Mucosa of descending colon (tissue), 3 donors: ENCODE measurements around the gene SH3BP4. TPM values are rescaled to one million over a fixed set of nuclear protein-coding genes. Genes with fewer than 3 reads are reported as not detected.

Source experiments
- ATAC-seq: fragments of 200-7000 bp; cut with Tn5 transposase; one replicate; pipeline ENCODE4 v1.9.1; 2020; ENCODE audit warnings: mild to moderate bottlenecking, moderate library complexity
- DNase-seq, 3 donors: peaks; one replicate each; pipeline ENCODE4 v3.0.0-alpha.2; 2020
- H3K36me3 ChIP-seq: fragments of 200-600 bp; one replicate; pipeline ENCODE4 v1.8.0; 2021; ENCODE audit warnings: low read depth, mild to moderate bottlenecking
- H3K4me1 ChIP-seq: fragments of 200-600 bp; one replicate; pipeline ENCODE4 v1.8.0; 2021; ENCODE audit warnings: low read depth, mild to moderate bottlenecking
- H3K4me3 ChIP-seq: fragments of 200-600 bp; one replicate; pipeline ENCODE4 v1.8.0; 2021; ENCODE audit warnings: mild to moderate bottlenecking
- H3K9me3 ChIP-seq: fragments of 200-600 bp; one replicate; pipeline ENCODE4 v1.8.0; 2021; ENCODE audit warnings: mild to moderate bottlenecking
- intact Hi-C, 2 donors: fragments of 100-400 bp; cut with DNase I in 1 of 2; cut with micrococcal nuclease in 1 of 2; formaldehyde crosslinking; loops; one replicate each; pipeline versions ENCODE4 v1.11.0 to v1.11.1; 2022; cut with DNase I, micrococcal nuclease
- total RNA-seq, 3 donors: library from RNA; stranded (reverse); fragmentation: NEBNext Ultra II Directional in 2 of 3; extraction: Animal tissue kit (Norgen Biotek cat#: 25700) in 2 of 3; gene quantifications; one replicate each; pipeline versions ENCODE4 v1.2.1 to v1.2.4, GENCODE V29; 2021 to 2023
- TF ChIP-seq, protein P1 (sequence below): fragments of 200-600 bp; IDR thresholded peaks from one replicate; pipeline ENCODE4 v1.8.0; 2022; ENCODE audit warnings: antibody characterized with exemption, mild to moderate bottlenecking
- donor health status: DM: no; HTN: no; CAD: no; lungs with moderate emphysema.
- donor health status: DM: no; HTN: no; CAD: no.
- donor health status: DM: no; HTN: yes; CAD: no.

Gene SH3BP4
- total RNA-seq, 3 donors from 2014 or later: 18.0 to 30.4 (median 29.6) TPM

GRCh38 chr2:234964631-234965461, 13.0 kb downstream of the SH3BP4 start:
- no peak for DNase-seq
- intact Hi-C loops: no loop called here
- no peak for ATAC-seq
- no peaks in the 10 kb centered on the region for H3K9me3 ChIP-seq
- TF ChIP-seq, protein P1, sequence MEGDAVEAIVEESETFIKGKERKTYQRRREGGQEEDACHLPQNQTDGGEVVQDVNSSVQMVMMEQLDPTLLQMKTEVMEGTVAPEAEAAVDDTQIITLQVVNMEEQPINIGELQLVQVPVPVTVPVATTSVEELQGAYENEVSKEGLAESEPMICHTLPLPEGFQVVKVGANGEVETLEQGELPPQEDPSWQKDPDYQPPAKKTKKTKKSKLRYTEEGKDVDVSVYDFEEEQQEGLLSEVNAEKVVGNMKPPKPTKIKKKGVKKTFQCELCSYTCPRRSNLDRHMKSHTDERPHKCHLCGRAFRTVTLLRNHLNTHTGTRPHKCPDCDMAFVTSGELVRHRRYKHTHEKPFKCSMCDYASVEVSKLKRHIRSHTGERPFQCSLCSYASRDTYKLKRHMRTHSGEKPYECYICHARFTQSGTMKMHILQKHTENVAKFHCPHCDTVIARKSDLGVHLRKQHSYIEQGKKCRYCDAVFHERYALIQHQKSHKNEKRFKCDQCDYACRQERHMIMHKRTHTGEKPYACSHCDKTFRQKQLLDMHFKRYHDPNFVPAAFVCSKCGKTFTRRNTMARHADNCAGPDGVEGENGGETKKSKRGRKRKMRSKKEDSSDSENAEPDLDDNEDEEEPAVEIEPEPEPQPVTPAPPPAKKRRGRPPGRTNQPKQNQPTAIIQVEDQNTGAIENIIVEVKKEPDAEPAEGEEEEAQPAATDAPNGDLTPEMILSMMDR: no peak
- H3K4me1 ChIP-seq: no peaks in the 10 kb centered on the region
- no peaks in the 10 kb centered on the region for H3K36me3 ChIP-seq
- no peak overlapping the region for H3K4me3 ChIP-seq

DNA sequence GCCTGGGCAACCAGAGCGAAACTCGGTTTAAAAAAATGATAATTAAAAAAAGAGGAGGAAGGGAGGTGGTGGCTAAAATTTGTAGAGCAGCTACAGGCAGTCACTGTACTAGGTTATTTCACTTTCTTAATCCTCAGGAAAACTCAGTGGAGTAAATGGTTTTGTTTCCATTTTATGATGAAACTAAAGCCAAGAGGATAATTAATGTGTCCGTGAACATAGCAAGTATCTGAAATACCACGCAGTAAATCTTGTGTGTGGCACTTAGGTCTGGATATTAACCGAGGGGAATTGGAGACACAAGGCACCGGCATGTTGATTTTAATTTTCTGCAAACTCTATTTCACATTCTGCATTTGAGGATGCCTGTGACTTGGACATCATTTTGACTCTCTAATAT, 14.5 kb downstream of the SH3BP4 start:
- no peaks in the 10 kb centered on the region for H3K9me3 ChIP-seq
- ATAC-seq (no peak), DNase-seq (no peak)
- TF ChIP-seq, protein P1: no peak
- intact Hi-C loops: no loop called here
- H3K36me3 ChIP-seq: no peaks in the 10 kb centered on the region
- no peak overlapping the region for H3K4me3 ChIP-seq
- H3K4me1 ChIP-seq: peaks cover 10% of the 10 kb centered on the region

DNA sequence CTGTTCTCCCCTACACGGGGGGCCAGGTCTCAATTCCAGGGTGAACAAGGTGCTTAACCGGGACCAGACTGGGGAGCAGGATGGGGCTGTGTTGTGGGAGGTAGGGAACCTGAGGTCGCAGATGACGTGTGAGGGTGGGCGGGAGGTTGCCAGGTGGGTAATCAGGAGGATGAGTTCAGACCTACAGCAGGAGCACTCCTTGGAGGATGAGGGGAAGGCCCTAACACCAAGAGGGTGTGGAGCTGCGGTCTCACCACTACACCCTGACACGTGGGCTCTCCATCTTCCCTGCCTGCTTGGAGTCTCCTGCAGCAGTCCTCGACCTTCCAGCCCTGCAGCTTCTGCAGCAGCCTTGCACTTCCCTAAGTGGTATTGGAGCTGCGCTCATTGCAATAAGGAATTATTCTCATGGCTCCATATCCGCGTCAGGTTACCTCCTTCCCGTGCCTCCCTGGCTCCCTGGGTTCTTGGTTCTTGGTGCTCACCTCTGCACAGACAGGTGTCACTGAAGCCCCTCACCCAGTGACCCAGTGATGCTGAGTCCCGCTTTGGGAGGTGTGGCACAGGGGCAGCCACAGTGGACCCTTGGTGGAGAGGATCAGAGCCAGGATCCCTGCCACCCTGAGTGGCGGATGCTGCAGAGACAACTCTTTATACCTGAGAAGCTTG, 15.5 kb downstream of the SH3BP4 start:
- TF ChIP-seq, protein P1: no peak
- Histone ChIP-seq H3K4me3 (no peak overlapping the region), H3K36me3 (no peaks in the 10 kb centered on the region), H3K9me3 (no peaks in the 10 kb centered on the region), H3K4me1 (peaks cover 10% of the 10 kb centered on the region)
- intact Hi-C loops: no loop called here
- ATAC-seq (no peak), DNase-seq (no peak)

GRCh38 chr2:234967870-234968208, 16.0 kb downstream of the SH3BP4 start:
- no peak for DNase-seq

DNA sequence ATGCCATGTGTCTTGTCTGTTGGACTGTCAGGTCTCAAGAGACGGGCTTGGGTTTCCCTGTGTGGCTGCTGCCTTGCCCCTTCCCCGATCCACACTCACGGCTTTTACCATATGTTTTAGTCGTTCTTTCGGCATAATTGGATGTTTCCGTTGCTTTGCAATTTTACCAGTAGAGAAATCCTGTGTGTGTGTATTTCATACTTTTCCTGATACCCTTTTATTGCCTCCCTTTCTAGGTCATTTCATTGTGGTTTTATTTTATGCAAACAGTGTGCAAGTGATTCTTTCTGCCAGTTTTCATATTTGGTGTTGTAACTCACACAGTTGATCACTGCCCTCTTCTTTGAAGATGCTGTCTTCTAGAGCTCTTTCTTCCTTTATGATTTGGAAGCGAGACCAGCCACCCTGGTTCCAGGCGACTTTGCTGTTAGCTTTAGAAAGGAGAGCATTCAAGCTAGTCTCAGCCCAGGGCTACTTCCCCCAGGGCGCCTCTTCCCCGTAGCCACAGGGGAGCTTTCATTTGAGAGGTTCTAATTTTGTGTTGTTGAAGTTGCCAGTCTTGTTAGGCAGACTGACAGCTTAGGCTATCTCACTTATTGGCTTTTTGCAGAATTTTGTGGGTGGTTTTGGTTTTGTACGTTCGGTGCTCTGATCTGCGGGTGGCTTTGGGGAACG, 17.0 kb downstream of the SH3BP4 start:
- intact Hi-C loops: no loop called here
- no peaks in the 10 kb centered on the region for H3K9me3 ChIP-seq
- no peak for DNase-seq
- no peaks in the 10 kb centered on the region for H3K36me3 ChIP-seq
- TF ChIP-seq, protein P1: no peak
- H3K4me1 ChIP-seq: peaks cover 14% of the 10 kb centered on the region
- no peak overlapping the region for H3K4me3 ChIP-seq
- ATAC-seq: no peak

More at GRCh38 chr2:234967870-234968208, 16.0 kb downstream of the SH3BP4 start:
- Histone ChIP-seq H3K4me3 (no peak overlapping the region), H3K36me3 (no peaks in the 10 kb centered on the region), H3K4me1 (peaks cover 10% of the 10 kb centered on the region), H3K9me3 (no peaks in the 10 kb centered on the region)
- TF ChIP-seq, protein P1: no peak
- intact Hi-C loops: no loop called here
- ATAC-seq: peak; percentile 73
